ENCODE results near the gene HAUS7. TPM values are rescaled to one million over a fixed set of nuclear protein-coding genes. Genes with fewer than 3 reads are reported as not detected.

The HAUS7 gene
- polyA plus RNA-seq, 3 donors = 25.3 to 33.3 (median 32.3) TPM

GRCh38 chrX:153487590-153488071 is 17.3 kb upstream of the HAUS7 start:
- no peak for DNase-seq (ENCODE audit: extremely low read depth in 1 of 11, low read depth in 9 of 11, low spot score in 4 of 11)

DNA sequence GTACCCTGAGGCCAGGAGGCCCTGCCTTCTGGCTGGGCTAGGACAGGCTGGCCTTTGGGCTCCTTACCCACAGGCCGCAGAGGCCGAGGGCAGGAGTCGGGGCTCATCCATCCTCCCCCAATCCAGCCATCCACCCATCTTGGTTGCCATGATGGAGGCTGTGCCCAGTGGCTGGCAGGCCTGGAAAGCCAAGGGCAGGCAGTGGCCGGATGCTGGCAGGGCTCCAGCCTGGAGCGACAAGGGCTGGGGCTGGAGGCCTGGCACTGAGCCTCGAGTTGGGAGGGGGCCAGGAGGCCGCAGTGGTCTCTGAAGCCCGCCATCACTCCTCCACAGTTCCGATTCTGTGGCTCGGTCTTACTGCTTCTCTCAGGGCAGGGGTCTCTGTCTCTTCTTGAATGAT is 15.8 kb upstream of the HAUS7 start:
- no peak for DNase-seq (ENCODE audit: extremely low read depth in 1 of 11, low read depth in 9 of 11, low spot score in 4 of 11)

DNA sequence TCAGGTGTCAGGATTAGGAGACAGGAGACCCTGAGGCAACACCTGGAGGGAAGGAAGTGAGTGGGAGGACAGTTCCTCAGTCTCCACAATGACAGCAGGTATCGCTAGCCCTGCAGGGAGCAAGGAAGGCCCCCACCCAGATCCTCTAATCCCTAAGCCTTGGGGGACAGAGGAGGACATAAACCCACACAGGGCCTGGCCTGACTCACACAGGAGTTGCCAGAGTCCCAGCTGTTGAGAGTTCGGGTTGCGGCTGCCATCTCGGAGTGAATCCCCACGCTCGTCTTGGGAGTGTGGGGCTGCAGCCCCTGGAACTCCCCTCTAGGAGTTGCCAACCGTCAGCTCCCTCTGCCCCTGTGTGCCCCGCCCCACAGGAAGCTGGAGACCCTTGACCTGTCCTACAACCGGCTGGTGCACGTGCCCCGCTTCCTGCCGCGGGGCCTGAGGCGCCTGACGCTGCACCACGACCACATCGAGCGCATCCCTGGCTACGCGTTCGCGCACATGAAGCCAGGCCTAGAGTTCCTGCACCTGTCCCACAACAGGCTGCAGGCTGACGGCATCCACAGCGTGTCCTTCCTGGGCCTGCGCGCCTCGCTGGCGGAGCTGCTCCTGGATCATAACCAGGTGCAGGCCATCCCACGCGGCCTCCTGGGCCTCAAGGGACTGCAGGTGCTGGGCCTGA is 15.2 kb upstream of the HAUS7 start:
- DNase-seq (ENCODE audit: extremely low read depth in 1 of 11, low read depth in 9 of 11, low spot score in 4 of 11) = no peak

GRCh38 chrX:153482376-153483015 is 12.1 kb upstream of the HAUS7 start:
- no peak for DNase-seq (ENCODE audit: extremely low read depth in 1 of 11, low read depth in 9 of 11, low spot score in 4 of 11)

- no peak for DNase-seq (ENCODE audit: extremely low read depth in 1 of 11, low read depth in 9 of 11, low spot score in 4 of 11)
These were observed 10.7 kb upstream of the HAUS7 start for GRCh38 chrX:153481043-153481442.

- no peak for DNase-seq (ENCODE audit: extremely low read depth in 1 of 11, low read depth in 9 of 11, low spot score in 4 of 11)
These were observed 8.4 kb upstream of the HAUS7 start for GRCh38 chrX:153478746-153479145.

DNA sequence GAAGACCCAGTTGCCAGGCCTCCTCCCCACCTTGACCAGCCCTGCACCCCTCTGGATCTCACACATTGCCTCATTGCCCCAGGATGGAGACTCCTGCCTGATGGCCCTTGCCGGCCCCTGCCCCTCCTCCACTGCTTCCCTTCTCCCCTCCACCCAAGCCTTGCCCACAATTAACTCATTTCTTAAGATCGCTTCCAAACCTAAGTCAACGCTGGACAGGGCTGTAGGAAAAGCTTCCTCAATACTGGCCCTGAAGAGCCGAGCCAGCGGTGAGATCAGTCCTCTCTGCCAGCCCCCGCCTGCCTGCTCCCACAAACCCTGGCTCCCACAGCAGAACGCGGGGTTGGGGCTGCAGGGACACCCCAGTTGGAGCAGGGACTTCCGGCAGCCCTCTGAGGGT is 7.5 kb upstream of the HAUS7 start:
- no peak for DNase-seq (ENCODE audit: extremely low read depth in 1 of 11, low read depth in 9 of 11, low spot score in 4 of 11)

DNA sequence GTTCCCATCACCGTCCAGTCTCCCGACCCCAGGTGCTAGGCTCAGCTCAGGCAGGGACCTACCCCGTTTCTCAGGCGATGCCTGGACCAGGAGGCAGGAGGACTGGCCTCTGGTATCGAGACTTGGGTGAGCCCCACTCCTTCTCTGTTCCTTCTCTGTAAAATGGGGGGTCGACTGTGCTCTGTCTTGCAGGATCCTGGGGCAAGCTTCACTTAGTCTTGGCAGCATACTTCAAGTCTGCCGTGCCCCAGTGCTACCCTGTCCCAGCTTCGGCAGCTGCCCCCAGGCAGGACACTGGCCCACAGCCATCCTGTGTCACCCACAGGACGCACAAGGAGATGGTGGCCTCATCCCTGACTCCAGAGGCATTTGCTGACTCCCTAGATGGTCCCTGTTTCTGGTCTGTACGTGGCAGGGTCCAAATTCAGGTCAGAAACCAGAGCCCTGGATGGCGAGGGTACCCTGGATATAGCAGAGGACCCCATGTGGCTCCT is 7.0 kb upstream of the HAUS7 start:
- no peak for DNase-seq (ENCODE audit: extremely low read depth in 1 of 11, low read depth in 9 of 11, low spot score in 4 of 11)

DNA sequence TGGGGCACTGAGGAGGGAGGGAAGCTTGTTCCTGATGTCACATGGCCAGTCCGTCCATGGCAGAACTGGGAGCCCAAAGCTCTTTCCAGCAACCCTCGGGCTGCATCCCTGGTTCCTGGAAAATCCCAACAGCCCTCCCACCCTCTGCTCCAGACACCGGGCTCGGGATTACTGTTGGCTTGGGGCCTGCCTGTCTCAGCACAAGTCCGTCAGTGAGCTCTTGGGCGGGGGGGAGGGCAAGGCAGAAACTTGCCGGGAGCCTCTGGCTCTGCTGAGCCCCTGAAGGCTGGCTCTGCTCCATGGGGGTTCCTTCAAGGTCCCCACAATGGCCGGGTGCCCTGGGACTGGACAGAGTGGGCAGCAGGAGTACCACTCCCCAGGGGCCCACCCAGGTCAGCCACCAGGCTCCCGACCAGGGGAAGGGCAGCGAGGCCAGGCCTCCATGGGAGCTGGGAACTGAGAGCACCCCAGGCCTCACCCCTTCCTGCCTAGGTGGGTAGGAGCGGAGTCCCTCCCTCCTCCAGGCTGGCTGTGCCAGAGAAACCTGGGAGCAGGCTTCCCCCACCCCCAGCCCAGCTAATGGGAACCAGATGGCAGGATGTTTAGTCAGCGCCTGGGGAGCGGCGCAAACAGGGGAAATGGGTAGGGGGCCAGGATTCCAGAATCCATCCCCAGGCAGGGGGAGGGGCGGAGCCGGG is 6.4 kb upstream of the HAUS7 start:
- DNase-seq (ENCODE audit: extremely low read depth in 1 of 11, low read depth in 9 of 11, low spot score in 4 of 11) = no peak

DNA sequence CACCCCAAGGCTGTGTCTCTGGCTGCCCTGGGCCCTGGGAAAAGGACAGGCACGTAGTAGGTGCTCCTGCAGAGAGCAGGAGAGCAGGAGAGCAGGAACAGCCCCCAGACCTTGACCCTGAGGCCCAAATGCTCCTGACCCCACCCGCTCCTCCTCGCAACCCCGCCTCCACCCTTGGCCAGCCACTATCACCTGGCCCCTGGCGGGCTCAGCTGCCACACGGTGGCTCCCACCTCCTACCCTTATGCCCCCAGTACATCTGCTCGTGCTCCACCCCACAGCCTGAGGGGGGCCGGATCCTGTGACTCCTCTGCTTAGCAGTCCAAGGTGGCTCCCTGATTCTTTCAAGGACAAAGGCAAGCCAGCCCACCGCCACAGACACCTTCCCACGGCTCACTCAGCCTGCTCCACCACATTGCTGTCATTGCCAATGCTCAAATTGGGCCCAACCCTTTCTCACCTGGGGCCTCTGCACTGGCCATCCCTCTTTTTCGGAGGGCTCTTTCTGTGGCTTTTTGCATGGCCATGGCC is 5.4 kb upstream of the HAUS7 start:
- DNase-seq (ENCODE audit: extremely low read depth in 1 of 11, low read depth in 9 of 11, low spot score in 4 of 11) = no peak

DNA sequence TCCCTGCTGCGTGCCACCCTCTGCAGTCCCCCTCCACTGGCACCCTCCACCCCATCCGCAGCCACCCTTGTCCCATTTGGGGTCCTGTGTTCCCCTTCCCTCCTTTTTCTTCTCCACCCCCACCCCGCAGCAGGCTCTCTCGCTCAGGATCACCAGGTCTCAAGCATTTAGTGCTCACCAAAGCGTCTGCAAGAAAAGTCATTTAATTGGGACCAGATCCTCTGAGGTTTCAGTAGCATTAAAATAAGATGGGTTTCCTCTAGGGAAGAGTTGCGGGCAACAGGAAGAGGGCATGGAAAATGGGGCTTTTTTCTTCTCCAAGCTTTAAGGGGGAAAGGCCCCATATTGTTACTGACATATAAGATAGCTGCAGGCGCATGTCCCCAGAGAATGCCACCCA is 4.9 kb upstream of the HAUS7 start:
- no peak for DNase-seq (ENCODE audit: extremely low read depth in 1 of 11, low read depth in 9 of 11, low spot score in 4 of 11)

- DNase-seq (ENCODE audit: extremely low read depth in 1 of 11, low read depth in 9 of 11, low spot score in 4 of 11) = no peak
These were observed 4.3 kb upstream of the HAUS7 start for GRCh38 chrX:153474718-153475117.

DNA sequence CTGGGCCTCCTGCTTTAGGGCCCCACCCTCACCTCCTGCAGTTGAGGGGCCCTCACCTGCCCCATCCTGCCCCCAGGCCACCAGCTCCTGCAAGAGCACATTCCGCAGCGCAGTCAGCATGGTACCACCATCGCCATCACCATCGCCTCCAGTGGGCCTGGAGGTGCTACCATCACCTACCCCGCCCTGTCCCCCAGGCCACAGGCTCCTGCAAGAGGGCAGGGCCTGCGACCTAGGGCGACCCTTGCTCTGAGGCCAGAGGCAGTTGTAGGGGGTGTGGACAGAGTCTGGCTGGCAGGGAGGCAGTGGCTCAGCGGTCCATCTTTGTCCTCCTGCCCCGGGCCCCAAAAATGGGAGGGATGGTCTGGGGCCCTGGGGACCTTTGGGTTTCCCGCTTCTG is 3.9 kb upstream of the HAUS7 start:
- DNase-seq (ENCODE audit: extremely low read depth in 1 of 11, low read depth in 9 of 11, low spot score in 4 of 11) = no peak

DNA sequence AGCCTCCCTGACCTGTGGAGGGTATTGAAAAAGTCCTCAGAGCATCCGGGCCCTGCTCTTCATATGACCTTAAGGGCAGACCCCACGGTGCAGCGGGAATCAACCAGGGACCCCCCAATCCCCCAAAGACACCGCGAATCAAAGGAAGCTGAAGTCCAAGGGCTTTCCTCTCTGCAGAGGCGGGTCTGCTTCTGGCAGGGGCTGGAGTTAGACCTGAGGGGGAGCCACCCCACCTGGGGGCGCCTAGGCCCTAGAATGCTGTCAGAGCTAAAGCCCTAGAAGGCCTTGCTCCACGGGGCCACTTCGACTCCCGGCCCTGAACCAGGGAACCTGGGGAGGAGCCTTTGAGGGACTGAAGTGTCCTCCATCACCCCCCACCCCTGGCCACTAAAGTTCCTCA is 2.8 kb upstream of the HAUS7 start:
- no peak for DNase-seq (ENCODE audit: extremely low read depth in 1 of 11, low read depth in 9 of 11, low spot score in 4 of 11)

GRCh38 chrX:153471663-153472280 is 1.4 kb upstream of the HAUS7 start:
- DNase-seq (ENCODE audit: extremely low read depth in 1 of 11, low read depth in 9 of 11, low spot score in 4 of 11) = no peak

DNA sequence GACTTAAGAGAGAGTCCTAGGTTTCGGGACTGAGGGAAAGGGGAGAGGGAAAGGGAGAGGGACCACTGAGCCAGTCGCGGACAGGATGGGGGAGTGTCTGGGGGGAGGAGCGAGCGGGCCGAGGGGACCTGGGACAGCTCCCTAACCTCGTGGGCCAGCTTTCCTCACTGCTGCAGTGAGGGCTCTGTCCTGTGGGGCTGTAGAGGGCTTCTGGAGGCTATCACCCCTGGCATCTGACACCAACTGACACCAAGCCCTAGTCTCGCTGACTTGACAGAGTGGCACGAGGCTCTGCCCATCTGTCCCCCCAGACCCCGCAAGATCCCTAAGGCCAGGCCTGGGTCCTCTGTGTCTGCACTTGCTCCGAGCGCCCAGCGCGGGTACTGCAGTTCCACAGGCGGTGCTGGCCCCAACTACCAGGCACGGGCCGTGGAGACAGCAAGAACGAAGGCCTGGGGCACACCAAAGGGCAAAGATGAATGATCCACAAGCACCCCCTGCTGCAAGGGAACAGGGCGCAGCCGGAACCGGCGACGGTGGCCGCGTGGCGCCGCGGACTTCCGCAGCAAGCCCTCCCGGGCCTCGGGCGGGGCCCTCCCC is 465 bp downstream of the HAUS7 start:
- DNase-seq (ENCODE audit: extremely low read depth in 1 of 11, low read depth in 9 of 11, low spot score in 4 of 11) = no peak

DNA sequence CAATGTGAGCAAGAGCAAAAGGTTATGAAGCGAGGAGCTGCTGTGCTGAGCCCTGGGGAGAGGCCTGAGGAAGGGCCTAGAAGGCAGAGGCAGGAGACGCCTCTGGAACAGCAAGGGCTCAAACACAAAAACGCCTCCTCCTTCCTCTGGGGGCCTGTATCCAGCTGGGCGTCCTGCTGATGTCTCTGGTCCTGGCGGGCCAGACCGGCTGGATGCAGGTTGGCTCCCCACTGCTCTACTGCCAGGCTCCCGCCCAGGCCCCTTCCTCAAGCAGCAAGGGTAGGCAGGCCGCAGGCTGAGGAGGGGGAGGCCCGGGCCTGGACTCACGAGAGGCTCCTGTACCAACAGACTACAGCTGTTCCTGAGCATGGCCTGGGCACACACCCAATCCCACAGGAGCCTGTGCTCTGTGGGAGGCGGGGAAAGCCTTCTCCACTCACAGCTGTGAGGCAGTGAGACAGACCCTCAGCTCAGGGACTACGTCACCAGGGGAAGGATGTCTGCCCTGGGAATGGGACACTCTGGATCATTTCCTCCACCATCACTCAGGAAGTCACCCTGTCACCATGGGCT is 2.3 kb downstream of the HAUS7 start:
- DNase-seq (ENCODE audit: extremely low read depth in 1 of 11, low read depth in 9 of 11, low spot score in 4 of 11) = no peak

DNA sequence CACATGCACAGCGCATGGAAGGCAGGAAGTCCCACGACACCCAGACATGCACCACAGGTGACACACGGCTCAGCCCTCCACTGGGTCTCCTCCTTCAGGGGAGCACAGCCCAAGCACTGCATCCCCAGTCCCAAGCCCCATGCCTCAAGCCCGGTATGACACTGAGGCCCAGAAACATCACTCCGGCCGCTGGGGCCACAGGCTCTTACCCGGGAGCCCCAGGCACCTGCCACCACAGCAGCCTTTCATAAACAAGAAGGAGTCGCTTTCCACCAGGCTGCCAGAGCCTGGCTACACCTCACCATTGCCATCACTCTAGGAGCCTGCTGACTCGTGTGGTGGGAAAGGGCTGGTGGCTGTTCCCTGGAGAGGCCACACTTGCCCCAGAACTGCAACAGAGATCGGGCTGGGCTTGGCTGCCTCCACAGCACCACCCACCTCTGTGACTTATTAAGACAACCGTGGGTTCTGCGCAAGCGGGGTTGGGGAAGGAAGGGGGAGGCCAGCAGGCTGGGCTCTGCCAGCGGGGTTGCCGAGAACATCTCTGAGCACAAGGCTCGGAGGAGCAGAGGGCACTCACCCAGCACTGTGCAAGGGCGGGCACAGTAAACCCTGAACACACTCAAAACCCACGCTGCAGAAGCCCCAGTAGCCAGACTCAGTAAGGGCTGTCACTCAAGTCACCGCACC is 4.5 kb downstream of the HAUS7 start:
- DNase-seq (ENCODE audit: extremely low read depth in 1 of 11, low read depth in 9 of 11, low spot score in 4 of 11) = no peak

All from renal cortex interstitium (tissue), 11 donors.